HL-60 (cell line): ENCODE results near the gene SLC35D1.

ENCODE experiments used
- DNase-seq, 2 experiments: peaks; one replicate each; pipeline ENCODE4 v3.0.0-alpha.2; 2010 to 2020; ENCODE audit warnings: low read depth in 1 of 2, low spot score in 1 of 2
- H3K27ac ChIP-seq: fragments of 250-450 bp; sonication (Bioruptor Pico); replicated peaks from 2 replicates; pipeline ENCODE4 v1.5.1; 2020; ENCODE audit warnings: mild to moderate bottlenecking, moderate library complexity
- H3K27me3 ChIP-seq: fragments of 250-450 bp; sonication (Bioruptor Pico); 2 replicates; pipeline ENCODE4 v1.5.1; 2021; ENCODE audit warnings: mild to moderate bottlenecking, moderate library complexity; ENCODE audit not compliant: insufficient read depth, poor library complexity, severe bottlenecking
- H3K4me3 ChIP-seq: replicated peaks from 2 replicates; pipeline ENCODE4 v1.5.1; 2011; ENCODE audit warnings: mild to moderate bottlenecking, control low read depth, low read length; ENCODE audit not compliant: insufficient read depth
- GABPA ChIP-seq: IDR thresholded peaks from 2 replicates; pipeline ENCODE4 v1.6.1; 2012; ENCODE audit warnings: low read depth
- POLR2AphosphoS5 ChIP-seq: IDR thresholded peaks from 2 replicates; pipeline ENCODE4 v1.6.1; 2012; ENCODE audit warnings: low read depth
- SPI1 ChIP-seq: IDR thresholded peaks from 2 replicates; pipeline ENCODE4 v1.6.1; 2012; ENCODE audit warnings: low read depth, mild to moderate bottlenecking, borderline replicate concordance
- TF ChIP-seq, protein P1 (sequence below): IDR thresholded peaks from 2 replicates; pipeline ENCODE4 v1.6.1; 2012; ENCODE audit warnings: low read depth; ENCODE audit not compliant: insufficient replicate concordance
- TF ChIP-seq, protein P2 (sequence below): IDR thresholded peaks from one replicate; pipeline ENCODE4 v1.5.1; 2011; ENCODE audit warnings: low read length, control low read depth, inconsistent platforms; ENCODE audit not compliant: insufficient read depth

Gene SLC35D1

DNA sequence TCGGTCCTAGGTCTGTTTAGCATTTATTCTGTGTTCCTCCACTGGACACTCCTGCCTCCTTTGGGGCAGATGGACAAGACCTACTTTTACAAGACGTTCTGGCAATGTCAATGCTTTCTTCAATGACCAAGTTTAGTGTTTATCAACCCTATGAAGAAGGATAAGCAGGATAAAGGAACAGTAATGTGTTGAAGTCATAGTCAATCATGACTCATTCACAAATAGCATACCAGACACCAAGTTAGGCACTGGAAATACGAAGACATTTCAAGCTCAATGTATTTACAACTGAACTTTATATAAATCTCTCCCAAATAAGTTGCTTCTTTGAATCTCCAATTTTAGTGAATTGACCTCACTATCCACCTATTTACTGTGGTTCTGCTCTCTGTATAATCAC lies 4.8 kb upstream of the SLC35D1 start:
- no peak for TF ChIP-seq GABPA
- TF ChIP-seq, protein P1, sequence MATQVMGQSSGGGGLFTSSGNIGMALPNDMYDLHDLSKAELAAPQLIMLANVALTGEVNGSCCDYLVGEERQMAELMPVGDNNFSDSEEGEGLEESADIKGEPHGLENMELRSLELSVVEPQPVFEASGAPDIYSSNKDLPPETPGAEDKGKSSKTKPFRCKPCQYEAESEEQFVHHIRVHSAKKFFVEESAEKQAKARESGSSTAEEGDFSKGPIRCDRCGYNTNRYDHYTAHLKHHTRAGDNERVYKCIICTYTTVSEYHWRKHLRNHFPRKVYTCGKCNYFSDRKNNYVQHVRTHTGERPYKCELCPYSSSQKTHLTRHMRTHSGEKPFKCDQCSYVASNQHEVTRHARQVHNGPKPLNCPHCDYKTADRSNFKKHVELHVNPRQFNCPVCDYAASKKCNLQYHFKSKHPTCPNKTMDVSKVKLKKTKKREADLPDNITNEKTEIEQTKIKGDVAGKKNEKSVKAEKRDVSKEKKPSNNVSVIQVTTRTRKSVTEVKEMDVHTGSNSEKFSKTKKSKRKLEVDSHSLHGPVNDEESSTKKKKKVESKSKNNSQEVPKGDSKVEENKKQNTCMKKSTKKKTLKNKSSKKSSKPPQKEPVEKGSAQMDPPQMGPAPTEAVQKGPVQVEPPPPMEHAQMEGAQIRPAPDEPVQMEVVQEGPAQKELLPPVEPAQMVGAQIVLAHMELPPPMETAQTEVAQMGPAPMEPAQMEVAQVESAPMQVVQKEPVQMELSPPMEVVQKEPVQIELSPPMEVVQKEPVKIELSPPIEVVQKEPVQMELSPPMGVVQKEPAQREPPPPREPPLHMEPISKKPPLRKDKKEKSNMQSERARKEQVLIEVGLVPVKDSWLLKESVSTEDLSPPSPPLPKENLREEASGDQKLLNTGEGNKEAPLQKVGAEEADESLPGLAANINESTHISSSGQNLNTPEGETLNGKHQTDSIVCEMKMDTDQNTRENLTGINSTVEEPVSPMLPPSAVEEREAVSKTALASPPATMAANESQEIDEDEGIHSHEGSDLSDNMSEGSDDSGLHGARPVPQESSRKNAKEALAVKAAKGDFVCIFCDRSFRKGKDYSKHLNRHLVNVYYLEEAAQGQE, result no peak
- no peak for TF ChIP-seq POLR2AphosphoS5
- TF ChIP-seq SPI1, result no peak
- TF ChIP-seq, protein P2, sequence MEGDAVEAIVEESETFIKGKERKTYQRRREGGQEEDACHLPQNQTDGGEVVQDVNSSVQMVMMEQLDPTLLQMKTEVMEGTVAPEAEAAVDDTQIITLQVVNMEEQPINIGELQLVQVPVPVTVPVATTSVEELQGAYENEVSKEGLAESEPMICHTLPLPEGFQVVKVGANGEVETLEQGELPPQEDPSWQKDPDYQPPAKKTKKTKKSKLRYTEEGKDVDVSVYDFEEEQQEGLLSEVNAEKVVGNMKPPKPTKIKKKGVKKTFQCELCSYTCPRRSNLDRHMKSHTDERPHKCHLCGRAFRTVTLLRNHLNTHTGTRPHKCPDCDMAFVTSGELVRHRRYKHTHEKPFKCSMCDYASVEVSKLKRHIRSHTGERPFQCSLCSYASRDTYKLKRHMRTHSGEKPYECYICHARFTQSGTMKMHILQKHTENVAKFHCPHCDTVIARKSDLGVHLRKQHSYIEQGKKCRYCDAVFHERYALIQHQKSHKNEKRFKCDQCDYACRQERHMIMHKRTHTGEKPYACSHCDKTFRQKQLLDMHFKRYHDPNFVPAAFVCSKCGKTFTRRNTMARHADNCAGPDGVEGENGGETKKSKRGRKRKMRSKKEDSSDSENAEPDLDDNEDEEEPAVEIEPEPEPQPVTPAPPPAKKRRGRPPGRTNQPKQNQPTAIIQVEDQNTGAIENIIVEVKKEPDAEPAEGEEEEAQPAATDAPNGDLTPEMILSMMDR, result no peak

DNA sequence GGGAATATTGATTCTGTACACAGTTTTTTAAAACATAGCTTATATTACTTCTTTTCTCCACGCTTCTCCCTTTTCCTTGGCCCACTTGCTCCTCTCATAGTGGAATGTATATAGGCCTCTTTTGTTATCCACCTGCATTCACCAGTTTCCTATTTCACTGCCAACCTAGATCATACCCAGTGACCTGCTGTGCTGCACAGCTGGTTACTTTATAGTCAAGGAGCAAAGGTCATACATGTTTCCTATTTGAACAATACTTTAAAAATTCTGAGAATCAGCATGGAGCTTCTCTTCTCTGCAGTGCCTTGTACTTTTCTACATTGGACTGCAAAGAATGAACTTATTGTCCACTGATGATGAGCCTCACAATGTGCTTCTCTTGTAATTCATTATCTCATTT lies 4.3 kb upstream of the SLC35D1 start:
- Histone ChIP-seq H3K4me3 (no peak overlapping the region), H3K27me3 (no peaks in the 10 kb centered on the region)
- TF ChIP-seq, protein P2, result no peak
- TF ChIP-seq SPI1, result no peak
- no peak for TF ChIP-seq GABPA
- no peak for TF ChIP-seq POLR2AphosphoS5
- TF ChIP-seq, protein P1, result no peak

More for the DNA sequence above, 4.8 kb upstream of the SLC35D1 start:
- no peaks in the 10 kb centered on the region for H3K27me3 ChIP-seq
- no peak overlapping the region for H3K27ac ChIP-seq
- no peak overlapping the region for H3K4me3 ChIP-seq
- no peak for DNase-seq

DNA sequence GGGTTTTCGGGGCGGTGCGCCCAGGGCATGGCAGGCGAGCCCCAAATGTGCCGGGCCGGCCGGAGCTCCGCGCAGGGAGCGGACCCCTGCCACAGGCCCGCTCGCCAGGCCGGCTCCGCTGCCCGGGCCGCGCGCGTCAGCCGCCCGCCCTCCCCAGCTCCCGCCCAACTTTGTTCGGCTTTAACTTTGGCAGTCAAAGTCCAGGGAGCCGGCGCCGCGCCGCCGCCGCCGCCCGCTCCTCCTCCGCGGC lies 488 bp downstream of the SLC35D1 start:
- no peak for DNase-seq
- no peak for TF ChIP-seq GABPA
- TF ChIP-seq, protein P1, result no peak
- Histone ChIP-seq H3K4me3 (peak overlapping the region; percentile 79), H3K27ac (peak overlapping the region; percentile 84), H3K27me3 (no peaks in the 10 kb centered on the region)

More for the DNA sequence above, 4.3 kb upstream of the SLC35D1 start:
- H3K27ac ChIP-seq, result no peak overlapping the region
- no peak for DNase-seq
